ENCODE measurements around the gene HOXB8.

HOXB8 gene

DNA sequence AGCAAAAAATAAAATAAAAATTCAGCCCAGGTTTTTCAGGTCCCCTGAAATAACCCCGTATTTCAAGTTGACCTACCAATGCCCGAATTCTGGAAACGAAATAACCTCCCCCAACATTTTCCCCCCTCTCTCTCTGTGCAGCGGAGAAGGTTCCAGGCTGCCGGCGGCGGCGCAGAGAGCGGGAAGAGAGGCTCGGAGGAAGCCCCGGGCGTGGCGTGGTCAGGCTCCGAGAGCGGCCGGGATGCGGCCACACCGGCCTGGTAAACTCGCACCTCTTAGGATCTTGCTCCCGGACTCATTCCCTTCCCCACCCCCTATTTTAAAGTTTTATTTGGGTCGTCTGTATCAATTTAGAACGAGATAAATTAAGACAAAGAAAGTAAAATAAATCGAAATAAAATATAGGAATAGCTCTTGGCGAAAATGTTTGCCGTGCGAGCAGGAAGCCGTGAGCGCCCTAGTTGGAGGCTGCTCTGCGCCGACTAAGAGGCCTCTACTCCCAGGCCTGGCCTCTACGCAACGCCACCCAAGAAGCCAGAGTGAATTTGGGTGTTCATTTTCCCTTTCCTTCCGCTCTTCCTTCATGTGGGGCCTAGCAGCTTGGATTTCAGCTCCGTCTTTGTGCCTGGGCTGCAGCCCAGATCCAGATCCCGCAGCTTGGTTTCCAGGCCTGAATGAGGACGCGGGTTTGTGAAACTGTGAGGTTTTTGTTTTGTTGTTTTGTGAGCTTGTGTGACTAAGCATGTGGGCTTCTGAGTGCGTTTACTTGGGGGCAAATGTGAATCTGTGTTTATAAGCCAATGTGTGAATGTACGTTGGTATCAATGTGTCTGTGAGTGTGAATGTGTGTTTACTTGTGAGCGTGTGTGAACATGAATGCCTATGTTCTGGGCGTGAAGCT is 8.9 kb downstream of the HOXB8 start:
- Histone ChIP-seq H3K4me2 (ENCODE audit: low read depth, low read length) (no peak overlapping the region), H4K20me1 (ENCODE audit: insufficient read depth, low read length) (no peaks in the 10 kb centered on the region), H3K4me3 (ENCODE audit: low read length) (no peak overlapping the region), H2AFZ (ENCODE audit: low read length) (no peak overlapping the region), H3K9me3 (replicated peaks; ENCODE audit: insufficient read depth, low read length) (no peaks in the 10 kb centered on the region), H3K36me3 (replicated peaks; ENCODE audit: insufficient read depth, low read length) (no peaks in the 10 kb centered on the region), H3K79me2 (ENCODE audit: low read length) (no peaks in the 10 kb centered on the region), H3K9me2 (replicated peaks; ENCODE audit: insufficient read depth, low read length) (no peaks in the 10 kb centered on the region), H3K27me3 (replicated peaks; ENCODE audit: insufficient read depth, low read length) (peaks cover 40% of the 10 kb centered on the region), H3K4me1 (ENCODE audit: low read length) (peaks cover 8% of the 10 kb centered on the region; the same call in 1 of the 2 replicates), H3F3A (ENCODE audit: insufficient read depth, low read length) (no peaks in the 10 kb centered on the region), H3K9ac (ENCODE audit: low read length) (no peak overlapping the region), H3K27ac (ENCODE audit: low read length) (no peak overlapping the region)
- no peak for DNase-seq
- no peak for TF ChIP-seq EZH2 (optimal IDR thresholded peaks at IDR 0.05; ENCODE audit: low read depth, low read length)
- TF ChIP-seq EZH2phosphoT487 (IDR thresholded peaks at IDR 0.05; ENCODE audit: low read length): no peak
- no peak for TF ChIP-seq CTCF (IDR thresholded peaks at IDR 0.05; ENCODE audit: low read length)

DNA sequence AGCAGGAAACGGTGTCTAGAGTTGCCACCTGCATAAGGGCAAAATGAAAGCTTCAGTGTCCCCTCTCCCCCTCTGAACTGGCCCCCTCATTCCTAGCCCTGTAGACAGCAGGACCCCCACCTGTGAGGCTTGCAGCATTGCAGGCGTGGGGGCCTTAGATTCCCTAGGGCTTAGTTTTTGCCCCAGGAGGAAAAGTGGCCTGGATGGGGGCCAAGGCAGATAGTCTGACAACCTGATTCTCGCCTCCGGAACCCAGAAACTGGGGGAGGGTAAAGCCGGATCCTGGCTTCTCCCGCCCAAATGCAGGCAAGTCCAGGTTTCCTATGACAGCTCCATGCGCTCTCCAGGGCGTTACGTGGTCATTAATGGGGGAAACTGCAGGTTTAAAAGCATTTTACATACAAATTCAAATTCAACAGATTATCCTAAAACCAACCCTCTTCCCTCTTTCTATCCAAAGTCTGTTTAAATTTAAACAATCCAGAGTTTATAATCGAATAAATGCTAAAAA is 9.6 kb downstream of the HOXB8 start:
- Histone ChIP-seq H2AFZ (ENCODE audit: low read length) (no peak overlapping the region), H3K9me3 (replicated peaks; ENCODE audit: insufficient read depth, low read length) (no peaks in the 10 kb centered on the region), H3K9ac (ENCODE audit: low read length) (no peak overlapping the region), H3K9me2 (replicated peaks; ENCODE audit: insufficient read depth, low read length) (no peaks in the 10 kb centered on the region), H4K20me1 (ENCODE audit: insufficient read depth, low read length) (no peaks in the 10 kb centered on the region), H3K4me1 (ENCODE audit: low read length) (peaks cover 8% of the 10 kb centered on the region; the same call in 1 of the 2 replicates), H3K4me2 (ENCODE audit: low read depth, low read length) (no peak overlapping the region), H3K4me3 (ENCODE audit: low read length) (no peak overlapping the region), H3K79me2 (ENCODE audit: low read length) (no peaks in the 10 kb centered on the region), H3K27me3 (replicated peaks; ENCODE audit: insufficient read depth, low read length) (peaks cover 48% of the 10 kb centered on the region), H3F3A (ENCODE audit: insufficient read depth, low read length) (no peaks in the 10 kb centered on the region), H3K27ac (ENCODE audit: low read length) (no peak overlapping the region), H3K36me3 (replicated peaks; ENCODE audit: insufficient read depth, low read length) (no peaks in the 10 kb centered on the region)
- TF ChIP-seq CTCF (IDR thresholded peaks at IDR 0.05; ENCODE audit: low read length): no peak
- no peak for TF ChIP-seq EZH2 (optimal IDR thresholded peaks at IDR 0.05; ENCODE audit: low read depth, low read length)
- no peak for TF ChIP-seq EZH2phosphoT487 (IDR thresholded peaks at IDR 0.05; ENCODE audit: low read length)
- DNase-seq: no peak

DNA sequence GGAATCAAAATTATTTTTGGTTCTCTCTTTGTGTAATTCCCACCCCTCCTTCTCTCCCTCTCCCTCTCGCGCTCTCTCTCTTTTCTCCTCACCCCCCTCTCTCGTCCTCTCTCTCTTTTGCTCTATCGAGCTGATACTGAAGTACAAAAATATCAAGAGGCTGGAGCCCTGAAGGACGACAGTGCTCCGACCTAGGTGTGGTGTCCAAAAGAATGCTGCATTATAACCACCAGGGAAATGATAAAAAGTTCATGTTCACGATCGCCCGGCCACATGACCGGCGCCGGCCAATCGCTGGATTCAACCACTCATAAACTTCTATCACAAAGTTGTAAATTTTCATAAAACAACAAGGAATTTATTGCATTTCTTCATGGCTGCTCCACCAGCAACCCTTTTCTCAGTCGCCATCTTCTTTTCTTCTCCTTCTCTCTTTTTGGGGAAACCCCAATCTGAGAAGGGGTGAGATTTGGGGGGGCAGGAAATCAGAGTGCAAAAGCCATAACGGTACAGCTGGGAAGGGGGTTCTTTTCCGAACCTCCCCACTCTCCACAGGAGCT is 10.2 kb downstream of the HOXB8 start, which contains the start of gene HOXB6:
HOXB6 (minus strand) TSS at position 217 of the 560 bp plus-strand sequence. CDS start 6,836 bp downstream, outside the sequence.
- Histone ChIP-seq H3K9ac (ENCODE audit: low read length) (no peak within 1 kb of the TSS), H3K27me3 (replicated peaks; ENCODE audit: insufficient read depth, low read length) (peaks cover 54% of the 10 kb centered on the region), H3F3A (ENCODE audit: insufficient read depth, low read length) (no peaks in the 10 kb centered on the region), H3K9me2 (replicated peaks; ENCODE audit: insufficient read depth, low read length) (no peaks in the 10 kb centered on the region), H3K4me1 (ENCODE audit: low read length) (peaks cover 7% of the 10 kb centered on the region; the same call in 1 of the 2 replicates), H3K79me2 (ENCODE audit: low read length) (no peaks in the 10 kb centered on the region), H3K4me3 (ENCODE audit: low read length) (no peak within 1 kb of the TSS), H3K36me3 (replicated peaks; ENCODE audit: insufficient read depth, low read length) (no peaks in the 10 kb centered on the region), H2AFZ (ENCODE audit: low read length) (no peak within 1 kb of the TSS), H3K9me3 (replicated peaks; ENCODE audit: insufficient read depth, low read length) (no peaks in the 10 kb centered on the region), H3K27ac (ENCODE audit: low read length) (no peak within 1 kb of the TSS), H4K20me1 (ENCODE audit: insufficient read depth, low read length) (no peaks in the 10 kb centered on the region), H3K4me2 (ENCODE audit: low read depth, low read length) (no peak within 1 kb of the TSS)
- TF ChIP-seq CTCF (IDR thresholded peaks at IDR 0.05; ENCODE audit: low read length): no peak
- TF ChIP-seq EZH2 (optimal IDR thresholded peaks at IDR 0.05; ENCODE audit: low read depth, low read length): no peak
- TF ChIP-seq EZH2phosphoT487 (IDR thresholded peaks at IDR 0.05; ENCODE audit: low read length): no peak
- DNase-seq: no peak
